Ovary (tissue), 9 donors: ENCODE measurements around the gene RABGEF1. TPM values are rescaled to one million over a fixed set of nuclear protein-coding genes. Genes with fewer than 3 reads are reported as not detected.
"Not testable (repeated sequence)": the region's sequence is repeated elsewhere in the genome, so short reads cannot be mapped to it uniquely, and the experiment has no call there.

Source experiments
- DNase-seq, 5 donors: peaks; one replicate each; pipeline ENCODE4 v3.0.0-alpha.2; 2019 to 2020
- H3K27ac ChIP-seq, 2 donors: fragments of 200-600 bp; one replicate each; pipeline versions ENCODE4 v1.5.1 to v1.8.0; 2019 to 2022
- H3K27me3 ChIP-seq: fragments of 200-600 bp; one replicate; pipeline ENCODE4 v1.8.0; 2022
- H3K36me3 ChIP-seq: fragments of 200-600 bp; sonication (generic); one replicate; pipeline ENCODE4 v1.5.1; 2019
- H3K4me1 ChIP-seq: one replicate; pipeline ENCODE4 v1.8.1; 2013; ENCODE audit warnings: mild to moderate bottlenecking, moderate library complexity; ENCODE audit not compliant: insufficient read depth
- H3K4me3 ChIP-seq: fragments of 200-600 bp; sonication (generic); one replicate; pipeline ENCODE4 v1.5.1; 2017
- H3K9me3 ChIP-seq, 2 donors: fragments of 200-600 bp in 1 of 2; sonication (generic) in 1 of 2; one replicate each; pipeline versions ENCODE4 v1.5.1 to v1.8.1; 2013 to 2019; ENCODE audit warnings: mild to moderate bottlenecking in 1 of 2, moderate library complexity in 1 of 2
- CTCF ChIP-seq, 3 donors: fragments of 450-650 bp in 2 of 3; fragments of 200-600 bp in 1 of 3; IDR thresholded peaks; one replicate each; pipeline versions ENCODE4 v1.5.1 to v1.8.0; 2016 to 2022; ENCODE audit warnings: antibody characterized with exemption in 3 of 3, mild to moderate bottlenecking in 1 of 3
- EP300 ChIP-seq: sonication (generic); formaldehyde crosslinking; IDR thresholded peaks from one replicate; pipeline ENCODE4 v1.6.1; 2017; ENCODE audit warnings: antibody characterized with exemption
- POLR2A ChIP-seq: fragments of 450-650 bp; IDR thresholded peaks from one replicate; pipeline ENCODE4 v1.6.1; 2017; ENCODE audit warnings: antibody characterized with exemption, mild to moderate bottlenecking, moderate library complexity
- WGBS, 3 donors: extraction: QIAGEN DNeasy Blood & Tissue Kit in 1 of 3; methylation state at CpG; one replicate each; pipeline versions ENCODE4 v1.1.5 to v1.1.7; 2013 to 2017; 5-methylcytosine and 5-hydroxymethylcytosine counted together
- intact Hi-C, 4 donors: fragments of 100-400 bp; cut with DNase I; formaldehyde crosslinking; loops; one replicate each; pipeline versions ENCODE4 v1.11.0 to v1.15.1; 2022 to 2023
- polyA plus RNA-seq, 2 donors: library from polyadenylated mRNA; stranded (reverse); fragments of 200-250 nt in 1 of 2; fragments of 350-450 nt in 1 of 2; fragmentation: Illumina TruSeq in 1 of 2; extraction: RNeasy Lipid Tissue Mini Kit (QIAGEN cat#74804) in 1 of 2; gene quantifications; one replicate each; pipeline ENCODE4 v1.2.3, GENCODE V29; 2013 to 2014
- total RNA-seq, 7 donors: library from RNA; depleted of rRNA in 2 of 7; stranded (reverse); fragments of >200 nt in 2 of 7; fragmentation: NEBNext Ultra II Directional in 3 of 7; extraction: Animal tissue kit (Norgen Biotek cat#: 25700) in 3 of 7; gene quantifications; one replicate each; pipeline versions ENCODE4 v1.1.0 to v1.2.4, GENCODE V29; 2016 to 2023
- donor health status: DM: no; HTN: no; CAD: no; lungs with moderate emphysema.
- donor health status: DM: no; HTN: no; CAD: no.
- donor health status: Bipolar disorder and iron deficiency.
- donor health status: DM: yes; HTN: yes; CAD: no.
- donor health status: DM: no; HTN: no; CAD: no.
- donor health status: DM: yes; HTN: yes; CAD: no.

Gene RABGEF1
- total and polyA plus RNA-seq, 9 donors, result 13.1 to 29.9 (median 25.4) TPM

DNA sequence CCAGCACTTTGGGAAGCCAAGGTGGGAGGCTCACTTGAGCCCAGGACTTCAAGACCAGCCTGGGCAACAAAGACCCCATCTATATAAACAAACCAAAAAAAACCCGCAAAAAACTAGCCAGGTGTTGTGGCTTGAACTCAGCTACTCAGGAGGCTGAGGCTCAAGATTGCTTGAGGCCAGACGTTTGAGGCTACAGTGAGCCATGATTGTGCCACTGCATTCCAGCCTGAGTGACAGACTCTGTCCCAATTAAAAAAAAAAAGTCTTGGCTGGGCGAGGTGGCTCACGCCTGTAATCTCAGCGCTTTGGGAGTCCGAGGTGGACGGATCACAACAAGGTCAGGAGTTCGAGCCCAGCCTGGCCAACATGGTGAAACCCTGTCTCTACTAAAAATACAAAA lies 11.4 kb downstream of the RABGEF1 start:
- Histone ChIP-seq H3K36me3 (no peaks in the 10 kb centered on the region), H3K27ac (no peak overlapping the region), H3K4me3 (no peak overlapping the region), H3K4me1 (peaks cover 6% of the 10 kb centered on the region), H3K27me3 (no peaks in the 10 kb centered on the region), H3K9me3 (no peaks in the 10 kb centered on the region)
- DNase-seq, result no peak
- WGBS, 3 donors, result 92 to 96% (median 93%) methylated on average over 8 of the region's 8 CpGs
- intact Hi-C loops, result no loop called here
- no peak for TF ChIP-seq CTCF (IDR thresholded peaks at IDR 0.05)
- TF ChIP-seq EP300, result no peak
- TF ChIP-seq POLR2A, result no peak

DNA sequence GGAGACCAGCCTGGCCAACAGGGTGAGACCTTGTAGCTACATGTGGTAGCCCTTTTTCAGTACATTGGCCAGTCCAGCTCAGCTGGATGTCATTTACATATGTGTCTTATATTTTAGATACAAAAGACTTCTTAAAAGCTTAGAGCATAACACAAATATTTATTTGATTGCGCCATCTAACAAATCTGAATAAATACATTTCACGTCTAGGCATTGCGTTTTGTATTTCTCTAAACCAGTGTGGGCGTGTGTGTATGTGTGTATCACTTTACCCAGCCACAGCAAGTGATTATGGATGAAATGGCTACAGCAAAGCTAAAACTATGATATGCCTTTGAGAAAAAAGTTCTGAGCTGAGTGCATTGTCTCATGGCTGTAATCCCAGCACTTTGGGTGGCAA lies 14.0 kb downstream of the RABGEF1 start:
- Histone ChIP-seq H3K4me3 (no peak overlapping the region), H3K27ac (no peak overlapping the region), H3K27me3 (no peaks in the 10 kb centered on the region), H3K4me1 (no peaks in the 10 kb centered on the region), H3K9me3 (no peaks in the 10 kb centered on the region), H3K36me3 (no peaks in the 10 kb centered on the region)
- intact Hi-C loops, result no loop called here
- TF ChIP-seq CTCF (IDR thresholded peaks at IDR 0.05) (no peak), POLR2A (no peak)
- WGBS, 3 donors, result 94 to 98% (median 95%) methylated on average over 4 of the region's 4 CpGs
- no peak for DNase-seq

DNA sequence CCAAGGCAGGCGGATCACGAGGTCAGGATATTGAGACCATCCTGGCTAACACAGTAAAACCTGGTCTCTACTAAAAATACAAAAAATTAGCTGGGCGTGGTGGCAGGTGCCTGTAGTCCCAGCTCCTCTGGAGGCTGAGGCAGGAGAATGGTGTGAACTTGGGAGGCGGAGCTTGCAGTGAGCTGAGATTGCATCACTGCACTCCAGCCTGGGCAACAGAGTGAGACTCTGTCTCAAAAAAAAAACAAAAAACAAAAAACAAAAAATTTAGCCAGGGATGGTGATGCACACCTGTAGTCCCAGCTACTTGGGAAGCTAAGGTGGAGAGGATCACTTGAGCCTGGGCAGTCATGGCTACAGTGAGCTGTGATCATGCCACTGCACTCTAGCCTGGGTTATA lies 14.5 kb downstream of the RABGEF1 start:
- WGBS, 3 donors, result 95 to 99% (median 96%) methylated on average over 4 of the region's 4 CpGs
- intact Hi-C loops, H3K4me3 ChIP-seq, H3K4me1 ChIP-seq, H3K9me3 ChIP-seq, DNase-seq, H3K36me3 ChIP-seq, H3K27ac ChIP-seq, H3K27me3 ChIP-seq: not testable (repeated sequence)

- DNase-seq, H3K4me3 ChIP-seq, H3K9me3 ChIP-seq, H3K36me3 ChIP-seq, H3K27ac ChIP-seq, H3K4me1 ChIP-seq, intact Hi-C loops, H3K27me3 ChIP-seq: not testable (repeated sequence)
- 16 to 27% (median 21%) methylated on average over 2 to 3 of the region's 3 CpGs for WGBS, 3 donors
Measured at GRCh38 chr7:66756227-66756626, 15.7 kb downstream of the RABGEF1 start.

GRCh38 chr7:66756889-66757288 lies 16.4 kb downstream of the RABGEF1 start:
- no peak for DNase-seq
- intact Hi-C loops, result no loop called here
- H3K9me3 ChIP-seq, result no peaks in the 10 kb centered on the region
- no peaks in the 10 kb centered on the region for H3K4me1 ChIP-seq
- no peaks in the 10 kb centered on the region for H3K27me3 ChIP-seq
- TF ChIP-seq POLR2A, result no peak
- no peak for TF ChIP-seq EP300
- no peak for TF ChIP-seq CTCF (IDR thresholded peaks at IDR 0.05)
- no peaks in the 10 kb centered on the region for H3K36me3 ChIP-seq
- H3K27ac ChIP-seq, result no peak overlapping the region
- H3K4me3 ChIP-seq, result no peak overlapping the region

GRCh38 chr7:66757939-66758338 lies 17.4 kb downstream of the RABGEF1 start:
- intact Hi-C loops, result no loop called here
- 9 to 52% (median 27%) methylated on average over 6 of the region's 6 CpGs for WGBS, 3 donors
- Histone ChIP-seq H3K9me3 (no peaks in the 10 kb centered on the region), H3K4me3 (no peak overlapping the region), H3K36me3 (no peaks in the 10 kb centered on the region), H3K27me3 (no peaks in the 10 kb centered on the region), H3K27ac (no peak overlapping the region), H3K4me1 (no peaks in the 10 kb centered on the region)
- TF ChIP-seq CTCF (IDR thresholded peaks at IDR 0.05) (no peak), EP300 (no peak), POLR2A (no peak)
- DNase-seq, result no peak
